Epithelial cell of prostate (primary cell): Measurements from ENCODE around the gene PRR15L.
A peak's percentile ranks its signal among the peaks of the same experiment; 100 is the strongest.
"Not testable (repeated sequence)": the region's sequence is repeated elsewhere in the genome, so short reads cannot be mapped to it uniquely, and the experiment has no call there.

Source experiments
- DNase-seq: peaks from one replicate; pipeline ENCODE4 v3.0.0-alpha.2; 2011; ENCODE audit warnings: low read depth, low spot score
- H3K27ac ChIP-seq: fragments of 450-650 bp; 2 replicates; pipeline ENCODE4 v1.5.1; 2017; ENCODE audit warnings: mild to moderate bottlenecking

Gene PRR15L

GRCh38 chr17:47989700-47990099, 32.0 kb upstream of the PRR15L start:
- H3K27ac ChIP-seq: no peak overlapping the region
- DNase-seq: no peak

- H3K27ac ChIP-seq: no peak overlapping the region
- DNase-seq: no peak
Measured at GRCh38 chr17:47989159-47989558, 31.5 kb upstream of the PRR15L start.

GRCh38 chr17:47988445-47988844, 30.8 kb upstream of the PRR15L start:
- H3K27ac ChIP-seq, DNase-seq: not testable (repeated sequence)

GRCh38 chr17:47987240-47987835, 29.7 kb upstream of the PRR15L start:
- H3K27ac ChIP-seq: no peak overlapping the region

GRCh38 chr17:47986520-47986919, 28.8 kb upstream of the PRR15L start:
- no peak overlapping the region for H3K27ac ChIP-seq
- DNase-seq: no peak

More at GRCh38 chr17:47987240-47987835, 29.7 kb upstream of the PRR15L start:
- DNase-seq: no peak

GRCh38 chr17:47983492-47984223, 26.0 kb upstream of the PRR15L start:
- H3K27ac ChIP-seq: no peak overlapping the region
- no peak for DNase-seq

GRCh38 chr17:47982645-47983390, 25.1 kb upstream of the PRR15L start:
- H3K27ac ChIP-seq: no peak overlapping the region

GRCh38 chr17:47982091-47982617, 24.5 kb upstream of the PRR15L start:
- H3K27ac ChIP-seq: no peak overlapping the region
- DNase-seq: no peak

More at GRCh38 chr17:47982645-47983390, 25.1 kb upstream of the PRR15L start:
- no peak for DNase-seq

- no peak for DNase-seq
- no peak overlapping the region for H3K27ac ChIP-seq
Measured at GRCh38 chr17:47981462-47981861, 23.8 kb upstream of the PRR15L start.

- DNase-seq: no peak
- H3K27ac ChIP-seq: no peak overlapping the region
Measured at GRCh38 chr17:47980541-47980940, 22.9 kb upstream of the PRR15L start.

GRCh38 chr17:47978324-47978723, 20.6 kb upstream of the PRR15L start:
- no peak for DNase-seq
- no peak overlapping the region for H3K27ac ChIP-seq

GRCh38 chr17:47975823-47976205, 18.1 kb upstream of the PRR15L start:
- H3K27ac ChIP-seq: no peak overlapping the region
- DNase-seq: no peak

GRCh38 chr17:47975189-47975822, 17.6 kb upstream of the PRR15L start:
- DNase-seq: no peak
- no peak overlapping the region for H3K27ac ChIP-seq

GRCh38 chr17:47973541-47973940, 15.9 kb upstream of the PRR15L start:
- DNase-seq: no peak
- H3K27ac ChIP-seq: no peak overlapping the region

- H3K27ac ChIP-seq: peak within 1 kb of the TSS; percentile 54
- DNase-seq: peak; percentile 92
Measured at GRCh38 chr17:47970725-47971499, 13.2 kb upstream of the PRR15L start, which contains the start of gene CDK5RAP3. Gene CDK5RAP3, plus strand, starts transcription at chr17:47971113. Its CDS starts 34 bp downstream, at chr17:47971147.

- H3K27ac ChIP-seq: no peak overlapping the region
Measured at GRCh38 chr17:47969930-47970724, 12.4 kb upstream of the PRR15L start.

GRCh38 chr17:47968836-47969235, 11.2 kb upstream of the PRR15L start:
- peak overlapping the region; percentile 75 for H3K27ac ChIP-seq
- no peak for DNase-seq

More at GRCh38 chr17:47969930-47970724, 12.4 kb upstream of the PRR15L start:
- no peak for DNase-seq

GRCh38 chr17:47967607-47968252, 10.0 kb upstream of the PRR15L start:
- DNase-seq: peak; percentile 80
- H3K27ac ChIP-seq: peak overlapping the region; percentile 75
